Keratinocyte (primary cell): Measurements from ENCODE around the gene TCF7.

Experiments used
- CTCF ChIP-seq, 3 experiments: IDR thresholded peaks in 1 of 3; conservative IDR thresholded peaks in 1 of 3; optimal IDR thresholded peaks in 1 of 3; 2 replicates in 2 of 3; 3 replicates in 1 of 3; pipeline versions ENCODE3 to v1.5.1; 2011; ENCODE audit warnings: low read length in 3 of 3, mild to moderate bottlenecking in 3 of 3, moderate library complexity in 2 of 3, control low read depth in 1 of 3, inconsistent platforms in 1 of 3; ENCODE audit not compliant: insufficient read depth in 2 of 3; ENCODE audit errors: extremely low read depth in 1 of 3
- EZH2 ChIP-seq: IDR thresholded peaks from one replicate; pipeline ENCODE4 v1.6.1; 2012; ENCODE audit warnings: inconsistent platforms, mild to moderate bottlenecking, low read length, moderate library complexity

- no peak for TF ChIP-seq CTCF (optimal IDR thresholded peaks at IDR 0.05 in 1 of 3, IDR thresholded peaks at IDR 0.05 in 1 of 3, conservative IDR thresholded peaks at IDR 0.05 in 1 of 3; ENCODE audit: extremely low read depth in 1 of 3, insufficient read depth in 2 of 3, low read length in 3 of 3)
- no peak for TF ChIP-seq EZH2
Observed at GRCh38 chr5:134153241-134153640, 38.8 kb downstream of the TCF7 start.
